HepG2 (cell line): ENCODE results near the gene TEAD3. TPM values are rescaled to one million over a fixed set of nuclear protein-coding genes. Genes with fewer than 3 reads are reported as not detected.

ENCODE experiments used
- FOXK2 ChIP-seq: fragments of 450-650 bp; IDR thresholded peaks from 2 replicates; pipeline ENCODE4 v1.6.1; 2016
- GTF3A ChIP-seq: sonication (generic); formaldehyde crosslinking; conservative IDR thresholded peaks from 2 replicates; pipeline ENCODE4 v1.4.0; 2020; ENCODE audit warnings: mild to moderate bottlenecking, missing genetic modification reagents
- MEIS2 ChIP-seq: sonication (generic); formaldehyde crosslinking; IDR thresholded peaks from 2 replicates; pipeline ENCODE4 v1.9.0; 2021; ENCODE audit warnings: mild to moderate bottlenecking, missing genetic modification reagents
- MZF1 ChIP-seq: sonication (generic); formaldehyde crosslinking; IDR thresholded peaks from 2 replicates; pipeline ENCODE4 v1.8.1; 2023; ENCODE audit warnings: mild to moderate bottlenecking, missing genetic modification reagents, borderline replicate concordance
- PAX8 ChIP-seq: sonication (generic); formaldehyde crosslinking; IDR thresholded peaks from 2 replicates; pipeline ENCODE4 v1.8.0; 2022; ENCODE audit warnings: mild to moderate bottlenecking, missing genetic modification reagents, borderline replicate concordance
- SNRNP70 ChIP-seq: fragments of 200-400 bp; formaldehyde crosslinking; IDR thresholded peaks from 2 replicates; pipeline ENCODE4 v1.6.1; 2017; ENCODE audit warnings: mild to moderate bottlenecking, low read depth, low read length, moderate library complexity
- STAG1 ChIP-seq: sonication (generic); formaldehyde crosslinking; IDR thresholded peaks from 2 replicates; pipeline ENCODE4 v1.4.0; 2020; ENCODE audit warnings: missing genetic modification reagents
- TBX3 ChIP-seq: fragments of 450-650 bp; IDR thresholded peaks from 2 replicates; pipeline ENCODE4 v1.6.1; 2017; ENCODE audit warnings: antibody characterized with exemption, mild to moderate bottlenecking, inconsistent platforms, borderline replicate concordance
- ZFP37 ChIP-seq: sonication (generic); formaldehyde crosslinking; IDR thresholded peaks from 2 replicates; pipeline ENCODE4 v1.4.0; 2020; ENCODE audit warnings: missing genetic modification reagents, borderline replicate concordance
- ZMYM4 ChIP-seq: sonication (generic); formaldehyde crosslinking; IDR thresholded peaks from 2 replicates; pipeline ENCODE4 v1.8.1; 2023; ENCODE audit warnings: mild to moderate bottlenecking, missing genetic modification reagents
- ZNF263 ChIP-seq: sonication (generic); formaldehyde crosslinking; IDR thresholded peaks from 2 replicates; pipeline ENCODE4 v1.4.0; 2020; ENCODE audit warnings: missing genetic modification reagents
- ZNF343 ChIP-seq: sonication (generic); formaldehyde crosslinking; IDR thresholded peaks from 2 replicates; pipeline ENCODE4 v1.4.0; 2020; ENCODE audit warnings: mild to moderate bottlenecking, missing genetic modification reagents
- ZNF569 ChIP-seq: sonication (generic); formaldehyde crosslinking; IDR thresholded peaks from 2 replicates; pipeline ENCODE4 v1.5.0; 2020; ENCODE audit warnings: mild to moderate bottlenecking, missing genetic modification reagents, moderate library complexity, borderline replicate concordance
- ZNF781 ChIP-seq: sonication (generic); formaldehyde crosslinking; IDR thresholded peaks from 2 replicates; pipeline ENCODE4 v1.5.1; 2020; ENCODE audit warnings: borderline replicate concordance, mild to moderate bottlenecking, missing genetic modification reagents; ENCODE audit errors: not compliant biosample characterization
- polyA plus RNA-seq, 8 experiments: library from polyadenylated mRNA; depleted of rRNA in 3 of 8; stranded (reverse) in 7 of 8; unstranded in 1 of 8; fragments of >200 nt; fragmentation: Illumina TruSeq in 4 of 8; extraction: Trizol in 4 of 8; gene quantifications; 2 replicates each; pipeline versions ENCODE4 v1.2.1 to v1.2.3, GENCODE V29; 2011 to 2016; ENCODE audit warnings: low read depth in 4 of 8, missing spikeins in 1 of 8, mixed read lengths in 1 of 8; ENCODE audit not compliant: insufficient read depth in 1 of 8
- total RNA-seq, 5 experiments: library from RNA; depleted of rRNA; stranded (reverse); fragments of >200 nt; fragmentation: Illumina TruSeq; extraction: Trizol; gene quantifications; 2 replicates each; pipeline ENCODE4 v1.2.3, GENCODE V29; 2016; ENCODE audit warnings: low read depth in 1 of 5
- TF ChIP-seq, protein P1 (sequence below): IDR thresholded peaks from 2 replicates; pipeline ENCODE4 v1.6.1; 2016; ENCODE audit warnings: low read depth
- TF ChIP-seq, protein P2 (sequence below), 2 experiments: IDR thresholded peaks; 2 replicates each; pipeline ENCODE4 v1.6.1; 2011 to 2012; ENCODE audit warnings: low read length in 2 of 2, borderline replicate concordance in 1 of 2, low read depth in 1 of 2, mild to moderate bottlenecking in 1 of 2, moderate library complexity in 1 of 2
- TF ChIP-seq, protein P3 (sequence below): sonication (generic); formaldehyde crosslinking; IDR thresholded peaks from 2 replicates; pipeline ENCODE4 v1.4.0; 2020; ENCODE audit warnings: missing genetic modification reagents
- TF ChIP-seq, protein P4 (sequence below): IDR thresholded peaks from 2 replicates; pipeline ENCODE4 v1.6.1; 2016; ENCODE audit warnings: low read depth, control low read depth

The TEAD3 gene
- total and polyA plus RNA-seq, 2 of the 13 experiments (the other 11 are each of a cell fraction or from before 2014, with no cell fraction given), result 15.1 to 16.5 TPM

DNA sequence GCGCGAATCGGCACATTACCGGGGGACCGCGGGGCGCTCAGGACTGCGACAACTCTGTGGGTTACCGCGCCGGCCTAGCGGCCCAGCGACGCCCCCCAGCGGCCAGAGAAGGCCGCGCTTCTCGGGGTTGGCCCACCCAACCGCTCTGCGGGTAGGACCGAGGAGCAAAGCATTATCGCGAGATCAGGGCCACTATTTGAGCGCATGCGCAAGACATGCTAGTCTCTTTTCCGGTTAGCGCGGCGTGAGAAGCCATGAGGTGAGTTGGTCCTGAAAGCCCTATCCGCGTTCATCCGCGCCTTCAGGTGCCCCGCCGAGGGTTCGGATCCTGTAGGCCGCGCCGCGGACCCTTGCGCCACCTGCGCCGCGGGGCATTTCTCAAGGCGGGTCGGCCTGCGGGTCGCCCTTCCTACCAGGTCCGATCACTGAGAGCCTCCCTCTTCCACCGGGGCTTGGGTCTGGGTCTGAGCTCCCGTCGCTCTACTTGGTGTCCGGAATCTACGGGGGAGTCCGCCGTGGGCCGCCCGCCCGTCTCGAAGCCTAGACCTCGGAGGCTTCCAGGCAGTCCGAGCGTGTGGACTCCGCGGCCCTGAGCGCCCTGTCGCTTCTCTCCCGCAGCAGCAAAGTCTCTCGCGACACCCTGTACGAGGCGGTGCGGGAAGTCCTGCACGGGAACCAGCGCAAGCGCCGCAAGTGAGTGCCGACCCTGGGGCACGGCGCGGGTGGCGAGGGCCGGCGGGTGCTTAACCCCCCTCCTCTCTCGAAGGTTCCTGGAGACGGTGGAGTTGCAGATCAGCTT, 28.5 kb downstream of the TEAD3 start, which contains the start of gene RPL10A (continued):
- TF ChIP-seq MZF1 (CRISPR knock-in tag) (peak; percentile 89), TBX3 (no peak), ZFP37 (CRISPR knock-in tag) (no peak; the same call in 1 of the 2 replicates), SNRNP70 (no peak), FOXK2 (no peak), STAG1 (CRISPR knock-in tag) (peak; percentile 97), ZNF569 (CRISPR knock-in tag) (peak; percentile 92; the same call in 1 of the 2 replicates), ZMYM4 (CRISPR knock-in tag) (peak; percentile 100), ZNF343 (no peak; the same call in 1 of the 2 replicates), PAX8 (CRISPR knock-in tag) (0 out of 2 replicates have a peak, but pooled peaks have one; percentile 27), ZNF263 (peak; percentile 55), ZNF781 (peak; percentile 99), MEIS2 (CRISPR knock-in tag) (peak; percentile 87; the same call in 1 of the 2 replicates), GTF3A (CRISPR knock-in tag) (peak; percentile 77; the same call in 1 of the 2 replicates)
- TF ChIP-seq, protein P1, sequence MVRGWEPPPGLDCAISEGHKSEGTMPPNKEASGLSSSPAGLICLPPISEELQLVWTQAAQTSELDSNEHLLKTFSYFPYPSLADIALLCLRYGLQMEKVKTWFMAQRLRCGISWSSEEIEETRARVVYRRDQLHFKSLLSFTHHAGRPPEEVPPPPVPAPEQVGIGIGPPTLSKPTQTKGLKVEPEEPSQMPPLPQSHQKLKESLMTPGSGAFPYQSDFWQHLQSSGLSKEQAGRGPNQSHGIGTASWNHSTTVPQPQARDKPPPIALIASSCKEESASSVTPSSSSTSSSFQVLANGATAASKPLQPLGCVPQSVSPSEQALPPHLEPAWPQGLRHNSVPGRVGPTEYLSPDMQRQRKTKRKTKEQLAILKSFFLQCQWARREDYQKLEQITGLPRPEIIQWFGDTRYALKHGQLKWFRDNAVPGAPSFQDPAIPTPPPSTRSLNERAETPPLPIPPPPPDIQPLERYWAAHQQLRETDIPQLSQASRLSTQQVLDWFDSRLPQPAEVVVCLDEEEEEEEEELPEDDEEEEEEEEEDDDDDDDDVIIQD (CRISPR knock-in tag), result peak; percentile 83
- TF ChIP-seq, protein P2, sequence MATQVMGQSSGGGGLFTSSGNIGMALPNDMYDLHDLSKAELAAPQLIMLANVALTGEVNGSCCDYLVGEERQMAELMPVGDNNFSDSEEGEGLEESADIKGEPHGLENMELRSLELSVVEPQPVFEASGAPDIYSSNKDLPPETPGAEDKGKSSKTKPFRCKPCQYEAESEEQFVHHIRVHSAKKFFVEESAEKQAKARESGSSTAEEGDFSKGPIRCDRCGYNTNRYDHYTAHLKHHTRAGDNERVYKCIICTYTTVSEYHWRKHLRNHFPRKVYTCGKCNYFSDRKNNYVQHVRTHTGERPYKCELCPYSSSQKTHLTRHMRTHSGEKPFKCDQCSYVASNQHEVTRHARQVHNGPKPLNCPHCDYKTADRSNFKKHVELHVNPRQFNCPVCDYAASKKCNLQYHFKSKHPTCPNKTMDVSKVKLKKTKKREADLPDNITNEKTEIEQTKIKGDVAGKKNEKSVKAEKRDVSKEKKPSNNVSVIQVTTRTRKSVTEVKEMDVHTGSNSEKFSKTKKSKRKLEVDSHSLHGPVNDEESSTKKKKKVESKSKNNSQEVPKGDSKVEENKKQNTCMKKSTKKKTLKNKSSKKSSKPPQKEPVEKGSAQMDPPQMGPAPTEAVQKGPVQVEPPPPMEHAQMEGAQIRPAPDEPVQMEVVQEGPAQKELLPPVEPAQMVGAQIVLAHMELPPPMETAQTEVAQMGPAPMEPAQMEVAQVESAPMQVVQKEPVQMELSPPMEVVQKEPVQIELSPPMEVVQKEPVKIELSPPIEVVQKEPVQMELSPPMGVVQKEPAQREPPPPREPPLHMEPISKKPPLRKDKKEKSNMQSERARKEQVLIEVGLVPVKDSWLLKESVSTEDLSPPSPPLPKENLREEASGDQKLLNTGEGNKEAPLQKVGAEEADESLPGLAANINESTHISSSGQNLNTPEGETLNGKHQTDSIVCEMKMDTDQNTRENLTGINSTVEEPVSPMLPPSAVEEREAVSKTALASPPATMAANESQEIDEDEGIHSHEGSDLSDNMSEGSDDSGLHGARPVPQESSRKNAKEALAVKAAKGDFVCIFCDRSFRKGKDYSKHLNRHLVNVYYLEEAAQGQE (IDR thresholded peaks at IDR 0.05; ENCODE audit: borderline replicate concordance in 1 of 2, low read depth in 1 of 2, low read length in 2 of 2), result peak in 1 of 2 experiments; percentile 83; a peak in 1 of 4 replicates
- TF ChIP-seq, protein P3, sequence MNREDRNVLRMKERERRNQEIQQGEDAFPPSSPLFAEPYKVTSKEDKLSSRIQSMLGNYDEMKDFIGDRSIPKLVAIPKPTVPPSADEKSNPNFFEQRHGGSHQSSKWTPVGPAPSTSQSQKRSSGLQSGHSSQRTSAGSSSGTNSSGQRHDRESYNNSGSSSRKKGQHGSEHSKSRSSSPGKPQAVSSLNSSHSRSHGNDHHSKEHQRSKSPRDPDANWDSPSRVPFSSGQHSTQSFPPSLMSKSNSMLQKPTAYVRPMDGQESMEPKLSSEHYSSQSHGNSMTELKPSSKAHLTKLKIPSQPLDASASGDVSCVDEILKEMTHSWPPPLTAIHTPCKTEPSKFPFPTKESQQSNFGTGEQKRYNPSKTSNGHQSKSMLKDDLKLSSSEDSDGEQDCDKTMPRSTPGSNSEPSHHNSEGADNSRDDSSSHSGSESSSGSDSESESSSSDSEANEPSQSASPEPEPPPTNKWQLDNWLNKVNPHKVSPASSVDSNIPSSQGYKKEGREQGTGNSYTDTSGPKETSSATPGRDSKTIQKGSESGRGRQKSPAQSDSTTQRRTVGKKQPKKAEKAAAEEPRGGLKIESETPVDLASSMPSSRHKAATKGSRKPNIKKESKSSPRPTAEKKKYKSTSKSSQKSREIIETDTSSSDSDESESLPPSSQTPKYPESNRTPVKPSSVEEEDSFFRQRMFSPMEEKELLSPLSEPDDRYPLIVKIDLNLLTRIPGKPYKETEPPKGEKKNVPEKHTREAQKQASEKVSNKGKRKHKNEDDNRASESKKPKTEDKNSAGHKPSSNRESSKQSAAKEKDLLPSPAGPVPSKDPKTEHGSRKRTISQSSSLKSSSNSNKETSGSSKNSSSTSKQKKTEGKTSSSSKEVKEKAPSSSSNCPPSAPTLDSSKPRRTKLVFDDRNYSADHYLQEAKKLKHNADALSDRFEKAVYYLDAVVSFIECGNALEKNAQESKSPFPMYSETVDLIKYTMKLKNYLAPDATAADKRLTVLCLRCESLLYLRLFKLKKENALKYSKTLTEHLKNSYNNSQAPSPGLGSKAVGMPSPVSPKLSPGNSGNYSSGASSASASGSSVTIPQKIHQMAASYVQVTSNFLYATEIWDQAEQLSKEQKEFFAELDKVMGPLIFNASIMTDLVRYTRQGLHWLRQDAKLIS (CRISPR knock-in tag), result peak; percentile 97
- TF ChIP-seq, protein P4, sequence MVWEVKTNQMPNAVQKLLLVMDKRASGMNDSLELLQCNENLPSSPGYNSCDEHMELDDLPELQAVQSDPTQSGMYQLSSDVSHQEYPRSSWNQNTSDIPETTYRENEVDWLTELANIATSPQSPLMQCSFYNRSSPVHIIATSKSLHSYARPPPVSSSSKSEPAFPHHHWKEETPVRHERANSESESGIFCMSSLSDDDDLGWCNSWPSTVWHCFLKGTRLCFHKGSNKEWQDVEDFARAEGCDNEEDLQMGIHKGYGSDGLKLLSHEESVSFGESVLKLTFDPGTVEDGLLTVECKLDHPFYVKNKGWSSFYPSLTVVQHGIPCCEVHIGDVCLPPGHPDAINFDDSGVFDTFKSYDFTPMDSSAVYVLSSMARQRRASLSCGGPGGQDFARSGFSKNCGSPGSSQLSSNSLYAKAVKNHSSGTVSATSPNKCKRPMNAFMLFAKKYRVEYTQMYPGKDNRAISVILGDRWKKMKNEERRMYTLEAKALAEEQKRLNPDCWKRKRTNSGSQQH (CRISPR knock-in tag), result 0 out of 2 replicates have a peak, but pooled peaks have one; percentile 73
